ENCODE results near the gene PTPRT.

DNA sequence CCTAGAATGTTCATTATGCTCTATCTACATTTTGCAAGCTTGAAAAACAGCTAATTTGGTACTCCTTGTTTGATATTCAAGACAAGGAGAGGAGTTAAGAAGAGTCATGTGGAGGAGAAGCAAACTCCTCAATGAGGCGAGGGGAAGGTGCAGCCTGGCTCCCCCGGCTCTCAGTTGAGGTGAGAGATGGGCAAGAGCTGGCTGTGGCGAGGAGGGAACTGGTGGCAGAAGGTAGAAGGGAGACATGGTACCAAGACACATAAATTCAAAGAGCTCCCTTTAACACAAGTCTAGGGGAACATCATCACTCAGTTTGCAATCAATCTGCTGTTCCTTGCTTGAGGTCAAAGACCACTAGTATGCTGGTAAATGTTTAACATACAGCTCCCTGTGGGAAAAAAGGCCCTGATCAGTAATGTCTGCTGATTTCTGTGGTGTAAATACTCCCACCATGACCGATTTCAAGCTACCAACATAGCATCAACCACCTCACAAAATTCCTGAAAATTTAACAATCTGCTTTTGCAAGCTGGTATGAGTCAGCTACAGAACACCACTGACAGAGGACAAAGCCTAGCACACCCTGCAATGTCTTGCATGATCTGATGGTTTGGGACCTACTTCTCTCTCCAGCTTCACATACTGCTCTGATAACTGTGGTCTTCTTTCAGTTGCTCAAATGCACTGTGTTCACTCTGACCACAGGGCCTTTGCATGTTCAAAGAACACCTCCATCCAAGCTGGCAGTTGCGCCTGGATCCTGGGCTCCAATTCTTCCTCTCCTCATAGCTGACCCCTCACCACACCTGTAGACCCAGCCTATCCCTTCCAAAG is 1055.2 kb downstream of the PTPRT start:
- TF ChIP-seq POLR2A (IDR thresholded peaks at IDR 0.05), result no peak
- TF ChIP-seq, protein P1, sequence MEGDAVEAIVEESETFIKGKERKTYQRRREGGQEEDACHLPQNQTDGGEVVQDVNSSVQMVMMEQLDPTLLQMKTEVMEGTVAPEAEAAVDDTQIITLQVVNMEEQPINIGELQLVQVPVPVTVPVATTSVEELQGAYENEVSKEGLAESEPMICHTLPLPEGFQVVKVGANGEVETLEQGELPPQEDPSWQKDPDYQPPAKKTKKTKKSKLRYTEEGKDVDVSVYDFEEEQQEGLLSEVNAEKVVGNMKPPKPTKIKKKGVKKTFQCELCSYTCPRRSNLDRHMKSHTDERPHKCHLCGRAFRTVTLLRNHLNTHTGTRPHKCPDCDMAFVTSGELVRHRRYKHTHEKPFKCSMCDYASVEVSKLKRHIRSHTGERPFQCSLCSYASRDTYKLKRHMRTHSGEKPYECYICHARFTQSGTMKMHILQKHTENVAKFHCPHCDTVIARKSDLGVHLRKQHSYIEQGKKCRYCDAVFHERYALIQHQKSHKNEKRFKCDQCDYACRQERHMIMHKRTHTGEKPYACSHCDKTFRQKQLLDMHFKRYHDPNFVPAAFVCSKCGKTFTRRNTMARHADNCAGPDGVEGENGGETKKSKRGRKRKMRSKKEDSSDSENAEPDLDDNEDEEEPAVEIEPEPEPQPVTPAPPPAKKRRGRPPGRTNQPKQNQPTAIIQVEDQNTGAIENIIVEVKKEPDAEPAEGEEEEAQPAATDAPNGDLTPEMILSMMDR (IDR thresholded peaks at IDR 0.05), result no peak
